Endothelial cell of umbilical vein (primary cell): ENCODE data around the gene VAV3. TPM values are rescaled to one million over a fixed set of nuclear protein-coding genes. Genes with fewer than 3 reads are reported as not detected.

Experiments
- BruUV-seq: library from RNA; stranded (reverse); fragments of 400-500 nt; replicated peaks from 2 replicates; lab custom pipeline; 2021; lab: Mats Ljungman, UMichigan
- CTCF ChIA-PET: fragments of 300-600, 350-600 bp; sonication (Branson Sonifier 250); formaldehyde crosslinking; loops from one replicate; lab custom pipeline; 2021; ENCODE audit warnings: antibody characterized with exemption, inconsistent platforms; lab: Charles Lee
- POLR2A ChIA-PET: fragments of 300-600, 350-600 bp; sonication (Branson Sonifier 250); formaldehyde crosslinking; loops from one replicate; lab custom pipeline; 2021; ENCODE audit warnings: antibody characterized with exemption, inconsistent platforms; lab: Charles Lee
- DNase-seq: peaks from one replicate; pipeline ENCODE4 v3.0.0-alpha.2; 2011; ENCODE audit warnings: low read depth, low spot score
- FAIRE-seq: peaks from 2 replicates; lab custom pipeline; 2011; peaks lifted over from hg19 to GRCh38; lab: Jason Lieb, UNC
- H2AFZ ChIP-seq: 2 replicates; pipeline ENCODE4 v1.6.0; 2012; ENCODE audit warnings: low read depth, low read length, control low read depth, inconsistent platforms
- H3K27ac ChIP-seq: 2 replicates; pipeline ENCODE4 v1.5.1; 2011; ENCODE audit warnings: low read depth, mild to moderate bottlenecking, control low read depth, low read length, moderate library complexity; ENCODE audit not compliant: insufficient read depth
- H3K27me3 ChIP-seq, 2 experiments: 2 replicates each; pipeline versions ENCODE4 v1.6.0 to v1.6.1; 2011; ENCODE audit warnings: low read length in 2 of 2, mixed read lengths in 1 of 2; ENCODE audit not compliant: control insufficient read depth in 2 of 2, insufficient read depth in 2 of 2
- H3K36me3 ChIP-seq, 2 experiments: 2 replicates in 1 of 2; 3 replicates in 1 of 2; pipeline ENCODE4 v1.5.1; 2011; ENCODE audit warnings: low read length in 2 of 2, mild to moderate bottlenecking in 1 of 2, moderate library complexity in 1 of 2; ENCODE audit not compliant: control insufficient read depth in 2 of 2, insufficient read depth in 2 of 2; ENCODE audit errors: extremely low read depth in 1 of 2
- H3K4me1 ChIP-seq: 3 replicates; pipeline ENCODE4 v1.5.1; 2011; ENCODE audit warnings: mild to moderate bottlenecking, low read length; ENCODE audit not compliant: control insufficient read depth, insufficient read depth; ENCODE audit errors: extremely low read depth
- H3K4me2 ChIP-seq: 2 replicates; pipeline ENCODE4 v1.6.1; 2011; ENCODE audit warnings: low read length, control low read depth, mixed read lengths; ENCODE audit not compliant: insufficient read depth
- H3K4me3 ChIP-seq, 3 experiments: fragments of 200-600 bp in 1 of 3; sonication (generic), shearing (Covaris generic) in 1 of 3; replicated peaks in 1 of 3; 2 replicates each; pipeline ENCODE4 v1.5.1; 2011 to 2016; ENCODE audit warnings: control low read depth in 3 of 3, low read length in 3 of 3, mild to moderate bottlenecking in 2 of 3, inconsistent platforms in 1 of 3, low read depth in 1 of 3, moderate library complexity in 1 of 3; ENCODE audit not compliant: insufficient read depth in 1 of 3
- H3K79me2 ChIP-seq: 2 replicates; pipeline ENCODE4 v1.6.0; 2012; ENCODE audit warnings: low read length, inconsistent platforms; ENCODE audit not compliant: control insufficient read depth, insufficient read depth
- H3K9ac ChIP-seq: replicated peaks from 2 replicates; pipeline ENCODE3; 2011; ENCODE audit warnings: low read length, control low read depth; ENCODE audit not compliant: insufficient read depth; ENCODE audit errors: extremely low read depth
- H3K9me1 ChIP-seq: replicated peaks from 3 replicates; pipeline ENCODE4 v1.6.0; 2011; ENCODE audit warnings: mild to moderate bottlenecking, low read length; ENCODE audit not compliant: control insufficient read depth, insufficient read depth; ENCODE audit errors: extremely low read depth
- H3K9me3 ChIP-seq: replicated peaks from 2 replicates; pipeline ENCODE4 v1.5.1; 2012; ENCODE audit warnings: low read length, inconsistent platforms; ENCODE audit not compliant: control insufficient read depth, insufficient read depth
- H4K20me1 ChIP-seq: replicated peaks from 2 replicates; pipeline ENCODE3; 2011; ENCODE audit warnings: mild to moderate bottlenecking, low read length; ENCODE audit not compliant: control insufficient read depth, insufficient read depth; ENCODE audit errors: extremely low read depth
- CTCF ChIP-seq, 2 donors: IDR thresholded peaks; 1 replicate in 1 of 2; 2 replicates in 1 of 2; pipeline ENCODE4 v1.5.1; 2011; ENCODE audit warnings: low read length in 2 of 2, mild to moderate bottlenecking in 2 of 2, moderate library complexity in 2 of 2, control low read depth in 1 of 2, inconsistent platforms in 1 of 2, low read depth in 1 of 2; ENCODE audit not compliant: insufficient read depth in 1 of 2; ENCODE audit errors: extremely low read depth in 1 of 2
- EZH2 ChIP-seq: IDR thresholded peaks from 2 replicates; pipeline ENCODE4 v1.6.1; 2012; ENCODE audit warnings: borderline replicate concordance, low read depth, mild to moderate bottlenecking, moderate library complexity, low read length, inconsistent platforms; ENCODE audit not compliant: severe bottlenecking
- FOS ChIP-seq: IDR thresholded peaks from 2 replicates; pipeline ENCODE4 v1.6.1; 2011; ENCODE audit warnings: mild to moderate bottlenecking, low read length, moderate library complexity, borderline replicate concordance; ENCODE audit not compliant: insufficient read depth
- GATA2 ChIP-seq: IDR thresholded peaks from 2 replicates; pipeline ENCODE4 v1.7.0; 2011; ENCODE audit warnings: low read depth, mild to moderate bottlenecking, moderate library complexity, mixed read lengths, low read length; ENCODE audit not compliant: insufficient read length, insufficient read depth
- JUN ChIP-seq: IDR thresholded peaks from 2 replicates; pipeline ENCODE4 v1.6.1; 2011; ENCODE audit warnings: borderline replicate concordance, low read depth; ENCODE audit not compliant: insufficient read length, insufficient read depth
- MAX ChIP-seq: IDR thresholded peaks from 2 replicates; pipeline ENCODE4 v1.6.1; 2011; ENCODE audit not compliant: insufficient read depth, insufficient read length
- MYC ChIP-seq: IDR thresholded peaks from one replicate; pipeline ENCODE4 v1.6.1; 2011; ENCODE audit warnings: mild to moderate bottlenecking, low read depth, low read length
- POLR2A ChIP-seq: IDR thresholded peaks from 2 replicates; pipeline ENCODE4 v1.6.1; 2012; ENCODE audit warnings: low read depth, mild to moderate bottlenecking, control low read depth, low read length
- POLR2AphosphoS5 ChIP-seq: IDR thresholded peaks from 2 replicates; pipeline ENCODE4 v1.6.1; 2012; ENCODE audit warnings: low read depth, mild to moderate bottlenecking, control low read depth, low read length, moderate library complexity; ENCODE audit not compliant: insufficient read depth
- dilution Hi-C: fragments of 300-500 bp; cut with MboI; formaldehyde crosslinking; loops from one replicate; pipeline ENCODE4 v1.15.0; 2019; ENCODE audit warnings: low sequenced_read_pairs; ENCODE audit not compliant: extremely low pct_ligation_motif_present
- intact Hi-C: fragments of 100-400 bp; cut with micrococcal nuclease; formaldehyde crosslinking; loops from one replicate; pipeline ENCODE4 v1.10.0; 2022
- polyA plus RNA-seq, 4 experiments: library from polyadenylated mRNA; depleted of rRNA in 3 of 4; stranded (reverse) in 3 of 4; unstranded in 1 of 4; fragments of >200 nt; gene quantifications; 2 replicates each; pipeline versions ENCODE4 v1.2.1 to v1.2.3, GENCODE V29; 2011 to 2012; ENCODE audit warnings: missing spikeins in 1 of 4
- total RNA-seq: library from RNA; stranded (reverse); gene quantifications from 2 replicates; pipeline ENCODE4 v1.2.3, GENCODE V29; 2021

The VAV3 gene
- total and polyA plus RNA-seq, 2 donors (not counting 3 experiments of a cell fraction or from before 2014, with no cell fraction given), result 0.18 to 1.5 TPM

- BruUV-seq, result no TSS peak
- ChIA-PET POLR2A (no interaction called here), CTCF (interaction anchor here (0.6 kb wide), 1 partner anchor 14 kb away, joined by 3 read pairs; no protein-coding TSS in a partner anchor)
- Histone ChIP-seq H3K9me3 (no peaks in the 10 kb centered on the region), H3K27ac (no peak overlapping the region), H4K20me1 (no peaks in the 10 kb centered on the region), H3K36me3 (no peaks in the 10 kb centered on the region), H3K4me2 (no peak overlapping the region), H3K27me3 (peaks cover 3% of the 10 kb centered on the region in 2 experiments), H3K9me1 (no peaks in the 10 kb centered on the region), H2AFZ (no peak overlapping the region), H3K4me3 (no peak overlapping the region), H3K9ac (no peak overlapping the region), H3K4me1 (no peaks in the 10 kb centered on the region), H3K79me2 (no peaks in the 10 kb centered on the region)
- DNase-seq, result peak; percentile 24
- FAIRE-seq, result no peak
- intact Hi-C loops, result no loop called here
- dilution Hi-C loops, result no loop called here
- no peak for TF ChIP-seq POLR2AphosphoS5
- no peak for TF ChIP-seq EZH2
- TF ChIP-seq JUN, result no peak
- no peak for TF ChIP-seq MAX
- TF ChIP-seq MYC, result no peak
- no peak for TF ChIP-seq GATA2
- no peak for TF ChIP-seq FOS
- TF ChIP-seq CTCF (IDR thresholded peaks at IDR 0.05; ENCODE audit: extremely low read depth in 1 of 2, insufficient read depth in 1 of 2, low read depth in 1 of 2, low read length in 2 of 2), result no peak
- TF ChIP-seq POLR2A, result no peak
Observed at GRCh38 chr1:107870696-107871095, 94.3 kb downstream of the VAV3 start.
